Activated CD4-positive, alpha-beta T cell treated with anti-CD3 and anti-CD28 coated beads for 36 hours (primary cell): Measurements from ENCODE around the gene PEX14. TPM values are rescaled to one million over a fixed set of nuclear protein-coding genes. Genes with fewer than 3 reads are reported as not detected.

Experiments
- ATAC-seq: fragments of 200-7000 bp; cut with Tn5 transposase; one replicate; pipeline ENCODE4 v1.10.0; 2021; ENCODE audit warnings: mild to moderate bottlenecking, moderate library complexity
- CTCF ChIA-PET: fragments of 350-600 bp; sonication (Branson Sonifier 250); formaldehyde crosslinking; loops from one replicate; lab custom pipeline; 2021; ENCODE audit warnings: antibody characterized with exemption; lab: Charles Lee
- POLR2A ChIA-PET: fragments of 350-600 bp; sonication (Branson Sonifier 250); formaldehyde crosslinking; loops from one replicate; lab custom pipeline; 2021; ENCODE audit warnings: antibody characterized with exemption, inconsistent platforms; lab: Charles Lee
- DNase-seq: peaks from one replicate; pipeline ENCODE4 v3.0.0-alpha.2; 2020
- H3K27ac Mint-ChIP-seq: one replicate; pipeline ENCODE4 v1.8.0; 2021; ENCODE audit warnings: mixed read lengths
- H3K27me3 Mint-ChIP-seq: one replicate; pipeline ENCODE4 v1.8.0; 2021; ENCODE audit warnings: mixed read lengths
- H3K36me3 Mint-ChIP-seq: one replicate; pipeline ENCODE4 v1.8.0; 2021; ENCODE audit warnings: low read depth, mixed read lengths
- H3K4me1 Mint-ChIP-seq: one replicate; pipeline ENCODE4 v1.8.0; 2021; ENCODE audit warnings: mixed read lengths
- H3K4me3 Mint-ChIP-seq: one replicate; pipeline ENCODE4 v1.8.0; 2021; ENCODE audit warnings: mild to moderate bottlenecking, moderate library complexity, mixed read lengths
- H3K9me3 Mint-ChIP-seq: one replicate; pipeline ENCODE4 v1.8.0; 2021; ENCODE audit warnings: low read depth, mixed read lengths
- intact Hi-C, 2 experiments: fragments of 100-400 bp; cut with DNase I in 1 of 2; cut with micrococcal nuclease in 1 of 2; formaldehyde crosslinking; loops; one replicate each; pipeline versions ENCODE4 v1.14.2 to v1.15.1; 2022 to 2024; cut with DNase I, micrococcal nuclease
- total RNA-seq, 2 experiments: library from RNA; stranded (reverse); gene quantifications; one replicate each; pipeline ENCODE4 v1.2.3, GENCODE V29; 2021

PEX14 gene
- total RNA-seq, 2 experiments from 2014 or later, result 16.3 to 25.1 TPM

- intact Hi-C loops, result no loop called here
- POLR2A ChIA-PET, result no interaction called here
- peaks cover 10% of the 10 kb centered on the region for H3K36me3 Mint-ChIP-seq
- H3K9me3 Mint-ChIP-seq, result no peaks in the 10 kb centered on the region
- CTCF ChIA-PET, result no interaction called here
- no peaks in the 10 kb centered on the region for H3K27me3 Mint-ChIP-seq
- H3K27ac Mint-ChIP-seq, result no peak overlapping the region
- no peaks in the 10 kb centered on the region for H3K4me1 Mint-ChIP-seq
- no peak for ATAC-seq
- no peak for DNase-seq
- no peak overlapping the region for H3K4me3 Mint-ChIP-seq
Observed at GRCh38 chr1:10622910-10623685, 148.3 kb downstream of the PEX14 start.

DNA sequence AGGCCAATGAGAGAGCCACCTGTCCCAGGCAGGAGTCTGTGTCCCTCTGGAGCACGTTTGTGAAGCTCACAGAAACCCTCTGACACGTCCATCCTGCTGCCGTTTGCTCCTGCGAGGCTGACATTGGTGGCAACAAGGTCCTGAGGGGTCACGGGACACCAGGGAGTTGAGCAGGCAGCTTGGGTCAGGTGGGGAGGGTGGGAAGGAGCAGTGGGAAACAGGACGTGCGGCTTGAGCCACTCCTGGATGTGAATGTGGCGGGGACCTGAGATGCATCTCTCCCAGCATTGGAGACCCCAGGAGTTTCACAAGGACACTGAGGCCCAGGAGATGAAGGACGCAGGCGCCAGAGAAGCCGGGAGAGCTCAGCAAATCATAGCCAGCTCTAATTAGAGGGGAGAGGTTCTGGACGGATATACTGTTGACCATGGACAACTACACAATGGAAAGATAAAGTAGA is 149.0 kb downstream of the PEX14 start:
- ChIA-PET POLR2A (no interaction called here), CTCF (no interaction called here)

DNA sequence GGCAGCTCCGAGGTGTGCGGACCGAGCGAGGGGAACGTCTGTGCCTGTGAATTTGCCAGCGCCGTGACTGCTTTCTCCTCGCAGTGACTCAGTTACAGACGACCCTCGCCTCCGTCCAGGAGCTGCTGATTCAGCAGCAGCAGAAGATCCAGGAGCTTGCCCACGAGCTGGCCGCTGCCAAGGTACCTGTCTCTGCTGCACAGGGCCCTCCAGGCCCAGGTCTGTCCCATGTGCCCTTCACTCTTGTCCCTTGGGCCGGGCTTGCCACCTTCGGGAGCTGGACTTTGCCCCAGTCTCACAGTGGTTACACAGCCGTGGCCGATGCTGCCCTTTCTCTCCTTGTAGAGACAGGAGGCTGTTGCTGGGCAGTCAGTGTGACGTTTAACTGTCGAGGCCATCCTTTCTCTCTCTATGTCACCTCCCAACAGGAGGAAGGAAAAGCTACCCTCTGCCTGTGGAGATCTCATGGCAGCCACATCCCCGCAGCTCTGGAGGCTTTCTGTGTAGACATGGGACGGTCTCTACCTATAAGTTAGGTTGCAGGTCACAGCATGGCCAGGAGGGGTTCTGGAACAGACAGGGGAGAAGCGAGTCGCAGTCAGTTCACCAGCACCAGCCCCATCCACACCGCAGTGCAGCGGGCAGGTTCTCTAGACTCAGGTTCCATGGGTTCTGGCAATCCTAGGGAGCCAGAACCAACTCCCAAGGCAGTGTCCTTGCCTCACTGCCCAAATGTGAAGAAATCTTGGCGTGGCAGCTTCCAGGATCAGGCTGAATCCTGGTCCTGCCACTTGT is 149.7 kb downstream of the PEX14 start:
- no peak overlapping the region for H3K27ac Mint-ChIP-seq
- no peaks in the 10 kb centered on the region for H3K27me3 Mint-ChIP-seq
- POLR2A ChIA-PET, result no interaction called here
- CTCF ChIA-PET, result no interaction called here
- no peaks in the 10 kb centered on the region for H3K9me3 Mint-ChIP-seq
- peaks cover 8% of the 10 kb centered on the region for H3K36me3 Mint-ChIP-seq
- ATAC-seq, result no peak
- no peaks in the 10 kb centered on the region for H3K4me1 Mint-ChIP-seq
- DNase-seq, result no peak
- intact Hi-C loops, result no loop called here
- no peak overlapping the region for H3K4me3 Mint-ChIP-seq

More for the DNA sequence above, 149.0 kb downstream of the PEX14 start:
- Mint-ChIP-seq H3K27me3 (no peaks in the 10 kb centered on the region), H3K9me3 (no peaks in the 10 kb centered on the region), H3K4me1 (no peaks in the 10 kb centered on the region), H3K27ac (no peak overlapping the region), H3K36me3 (peaks cover 9% of the 10 kb centered on the region), H3K4me3 (no peak overlapping the region)
- DNase-seq (no peak), ATAC-seq (no peak)
- intact Hi-C loops, result no loop called here

DNA sequence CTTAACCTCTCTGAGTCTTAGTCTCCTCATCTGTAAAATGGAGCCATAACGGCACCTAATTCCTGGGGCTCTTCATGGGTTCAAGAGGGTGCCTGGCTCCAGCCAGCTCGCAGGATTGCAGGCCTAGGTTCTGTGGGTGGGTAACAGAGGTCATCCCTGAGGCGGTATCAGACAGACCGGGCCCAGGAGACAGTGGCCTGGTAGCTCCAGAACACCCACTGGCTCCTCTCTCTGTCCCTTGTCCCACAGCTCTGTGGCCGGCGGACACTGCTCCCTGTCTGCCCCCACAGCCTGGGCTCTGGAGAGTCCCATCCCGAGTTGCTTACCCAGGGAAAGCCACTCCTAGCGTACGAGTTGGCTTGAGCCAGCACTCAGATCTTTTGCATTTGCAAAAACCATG is 150.3 kb downstream of the PEX14 start:
- H3K4me1 Mint-ChIP-seq, result no peaks in the 10 kb centered on the region
- no peaks in the 10 kb centered on the region for H3K27me3 Mint-ChIP-seq
- POLR2A ChIA-PET, result no interaction called here
- ATAC-seq (no peak), DNase-seq (no peak)
- H3K36me3 Mint-ChIP-seq, result peaks cover 8% of the 10 kb centered on the region
- no peak overlapping the region for H3K27ac Mint-ChIP-seq
- H3K9me3 Mint-ChIP-seq, result no peaks in the 10 kb centered on the region
- CTCF ChIA-PET, result no interaction called here
- intact Hi-C loops, result no loop called here
- no peak overlapping the region for H3K4me3 Mint-ChIP-seq

DNA sequence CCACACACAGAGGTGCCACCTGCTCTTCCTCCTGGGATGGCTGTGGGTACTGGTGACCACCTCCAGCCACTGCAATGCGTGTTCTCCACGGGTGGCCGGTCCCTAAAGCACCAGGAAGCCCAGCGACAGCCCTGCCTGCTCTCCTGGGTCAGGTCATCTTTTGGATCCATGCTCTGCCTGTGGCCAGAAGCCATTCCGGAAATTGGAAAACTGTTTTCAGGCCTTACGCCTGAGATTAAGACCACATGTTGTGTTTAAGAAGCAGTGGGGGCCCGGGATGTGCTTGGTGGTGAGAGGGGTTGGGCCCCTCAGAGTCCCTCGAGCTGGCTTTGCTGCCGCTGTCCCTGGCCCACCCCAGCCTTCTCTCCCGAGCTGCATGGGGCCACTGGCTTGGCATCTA is 150.8 kb downstream of the PEX14 start:
- intact Hi-C loops, result no loop called here
- DNase-seq (no peak), ATAC-seq (no peak)
- Mint-ChIP-seq H3K4me1 (no peaks in the 10 kb centered on the region), H3K9me3 (no peaks in the 10 kb centered on the region), H3K4me3 (no peak overlapping the region), H3K36me3 (peaks cover 8% of the 10 kb centered on the region), H3K27me3 (no peaks in the 10 kb centered on the region), H3K27ac (no peak overlapping the region)
- CTCF ChIA-PET, result no interaction called here
- POLR2A ChIA-PET, result no interaction called here

DNA sequence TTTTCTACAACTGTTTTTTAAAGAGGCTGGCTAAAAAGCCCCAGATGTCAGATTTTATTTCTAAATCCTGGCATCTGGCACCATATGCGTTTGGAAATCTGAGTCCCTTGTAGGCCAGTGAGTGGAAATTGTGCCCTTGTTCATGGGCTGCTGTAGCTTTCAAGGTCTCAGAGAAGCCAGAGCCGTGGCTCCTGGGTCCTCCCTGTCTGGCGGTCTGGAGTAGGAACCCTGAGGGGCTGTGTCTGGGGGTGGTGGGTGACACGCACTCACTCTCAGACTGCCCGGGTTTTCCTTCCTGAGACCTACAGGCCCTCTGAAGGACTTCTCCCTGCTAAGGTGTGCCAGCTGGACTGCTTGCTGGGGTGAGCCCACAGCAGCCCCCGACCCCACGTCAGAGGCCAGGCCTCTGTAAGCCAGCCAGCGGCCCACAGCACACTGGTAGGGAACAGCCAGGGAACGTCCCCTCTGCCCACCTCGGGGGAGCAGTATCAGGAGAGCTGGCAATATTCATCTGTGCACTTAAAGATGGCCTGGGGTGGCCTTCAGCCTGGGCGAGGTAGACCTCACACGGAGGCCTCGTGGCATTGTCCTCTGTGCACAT is 151.5 kb downstream of the PEX14 start:
- ATAC-seq (no peak), DNase-seq (no peak)
- Mint-ChIP-seq H3K4me1 (no peaks in the 10 kb centered on the region), H3K36me3 (peaks cover 8% of the 10 kb centered on the region), H3K27ac (no peak overlapping the region), H3K9me3 (no peaks in the 10 kb centered on the region), H3K4me3 (no peak overlapping the region), H3K27me3 (no peaks in the 10 kb centered on the region)
- intact Hi-C loops, result no loop called here
- CTCF ChIA-PET, result no interaction called here
- POLR2A ChIA-PET, result no interaction called here

DNA sequence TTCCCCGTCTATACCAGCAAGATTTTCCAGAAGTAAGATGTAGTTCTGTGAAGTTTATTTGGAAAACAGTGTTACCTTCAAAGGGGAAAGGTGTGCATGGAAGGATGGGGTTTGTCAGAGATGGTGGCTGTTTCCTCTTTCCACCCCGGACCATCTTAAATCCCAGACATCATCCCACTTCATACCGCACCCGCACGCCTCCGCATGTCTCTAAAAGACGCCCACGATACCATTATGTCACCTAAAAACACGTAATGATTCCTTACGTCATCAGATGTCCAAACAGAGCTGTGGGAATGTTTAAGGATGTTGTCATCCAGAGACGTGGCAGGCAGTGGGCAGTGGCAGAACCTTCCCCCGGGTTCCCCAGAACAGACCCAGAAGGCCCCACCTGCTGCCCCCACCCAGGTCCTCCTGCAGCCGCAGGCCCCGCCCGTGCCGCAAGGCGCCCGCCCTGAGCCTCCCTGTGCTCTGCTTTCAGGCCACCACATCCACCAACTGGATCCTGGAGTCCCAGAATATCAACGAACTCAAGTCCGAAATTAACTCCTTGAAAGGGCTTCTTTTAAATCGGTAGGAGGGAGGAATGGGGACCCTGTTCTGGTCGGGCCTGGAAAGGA is 152.2 kb downstream of the PEX14 start:
- H3K9me3 Mint-ChIP-seq, result no peaks in the 10 kb centered on the region
- peaks cover 8% of the 10 kb centered on the region for H3K36me3 Mint-ChIP-seq
- ATAC-seq (no peak), DNase-seq (no peak)
- ChIA-PET CTCF (no interaction called here), POLR2A (no interaction called here)
- H3K27ac Mint-ChIP-seq, result no peak overlapping the region
- H3K27me3 Mint-ChIP-seq, result no peaks in the 10 kb centered on the region
- no peak overlapping the region for H3K4me3 Mint-ChIP-seq
- H3K4me1 Mint-ChIP-seq, result no peaks in the 10 kb centered on the region
- intact Hi-C loops, result no loop called here

- no peaks in the 10 kb centered on the region for H3K4me1 Mint-ChIP-seq
- ATAC-seq (no peak), DNase-seq (no peak)
- H3K36me3 Mint-ChIP-seq, result peaks cover 8% of the 10 kb centered on the region
- no peak overlapping the region for H3K4me3 Mint-ChIP-seq
- no peaks in the 10 kb centered on the region for H3K9me3 Mint-ChIP-seq
- no peak overlapping the region for H3K27ac Mint-ChIP-seq
- CTCF ChIA-PET, result no interaction called here
- POLR2A ChIA-PET, result no interaction called here
- H3K27me3 Mint-ChIP-seq, result no peaks in the 10 kb centered on the region
- intact Hi-C loops, result no loop called here
Observed at GRCh38 chr1:10628685-10629084, 153.9 kb downstream of the PEX14 start.

DNA sequence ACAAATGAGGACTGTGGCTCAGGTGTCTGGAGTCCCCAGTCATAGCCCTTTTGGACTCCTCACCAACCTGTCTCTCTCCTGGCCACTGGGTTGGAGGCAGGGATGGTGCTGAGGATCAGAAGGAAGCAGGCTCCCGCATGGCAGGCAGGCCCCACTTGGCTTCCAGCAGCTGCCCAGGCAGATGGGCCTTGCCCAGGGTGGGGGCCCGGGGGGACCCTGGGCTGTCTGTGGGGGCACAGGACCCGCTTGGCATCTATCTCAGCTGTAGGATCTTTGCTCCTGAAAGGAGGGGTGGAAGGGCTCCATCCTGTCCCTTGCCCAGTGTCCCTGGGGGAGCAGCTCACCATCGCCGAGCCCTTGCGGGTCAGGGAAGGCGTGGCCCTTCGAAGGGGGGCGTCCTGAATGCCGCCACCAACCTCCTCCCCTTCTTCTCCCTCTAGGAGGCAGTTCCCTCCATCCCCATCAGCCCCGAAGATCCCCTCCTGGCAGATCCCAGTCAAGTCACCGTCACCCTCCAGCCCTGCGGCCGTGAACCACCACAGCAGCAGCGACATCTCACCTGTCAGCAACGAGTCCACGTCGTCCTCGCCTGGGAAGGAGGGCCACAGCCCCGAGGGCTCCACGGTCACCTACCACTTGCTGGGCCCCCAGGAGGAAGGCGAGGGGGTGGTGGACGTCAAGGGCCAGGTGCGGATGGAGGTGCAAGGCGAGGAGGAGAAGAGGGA is 154.5 kb downstream of the PEX14 start:
- Mint-ChIP-seq H3K27me3 (no peaks in the 10 kb centered on the region), H3K4me3 (no peak overlapping the region), H3K36me3 (peaks cover 7% of the 10 kb centered on the region), H3K27ac (no peak overlapping the region), H3K4me1 (no peaks in the 10 kb centered on the region), H3K9me3 (no peaks in the 10 kb centered on the region)
- ATAC-seq, result no peak
- ChIA-PET CTCF (no interaction called here), POLR2A (no interaction called here)
- no peak for DNase-seq
- intact Hi-C loops, result no loop called here

DNA sequence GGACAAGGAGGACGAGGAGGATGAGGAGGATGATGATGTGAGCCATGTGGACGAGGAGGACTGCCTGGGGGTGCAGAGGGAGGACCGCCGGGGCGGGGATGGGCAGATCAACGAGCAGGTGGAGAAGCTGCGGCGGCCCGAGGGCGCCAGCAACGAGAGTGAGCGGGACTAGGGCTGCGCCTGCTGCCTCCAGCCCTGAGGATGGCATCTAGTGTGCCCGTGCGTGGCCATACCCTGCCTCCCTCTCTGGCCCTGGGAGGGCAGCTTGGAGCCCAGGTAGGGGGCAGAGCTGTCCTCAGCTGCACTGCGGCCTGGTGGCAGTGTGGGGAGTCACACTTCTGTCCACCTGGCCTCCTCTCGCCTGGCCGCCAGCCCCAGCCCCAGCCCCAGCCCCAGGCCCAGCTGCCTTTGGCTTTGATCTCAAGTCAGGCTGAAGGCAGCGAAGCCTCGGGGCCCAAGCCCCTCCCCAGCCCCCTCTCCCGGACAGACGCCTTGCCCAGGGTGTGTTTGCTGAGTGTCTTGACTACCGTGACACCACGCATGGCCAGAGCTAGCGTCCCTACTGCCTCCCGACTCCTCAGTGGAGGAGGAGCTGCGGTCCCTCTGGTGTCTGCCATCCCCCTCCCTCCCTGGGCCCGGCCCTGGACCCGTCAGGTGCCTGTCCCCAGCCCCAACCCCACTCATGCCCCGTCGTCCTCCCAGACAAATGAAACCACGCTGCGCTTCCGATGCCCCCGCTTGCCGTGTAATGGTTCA is 155.2 kb downstream of the PEX14 start:
- no peak for ATAC-seq
- no peak overlapping the region for H3K27ac Mint-ChIP-seq
- peak; percentile 3 for DNase-seq
- ChIA-PET POLR2A (no interaction called here), CTCF (interaction anchor here (0.5 kb wide), 1 partner anchor 182 kb away, joined by 3 read pairs; no protein-coding TSS in a partner anchor)
- no peak overlapping the region for H3K4me3 Mint-ChIP-seq
- H3K36me3 Mint-ChIP-seq, result peaks cover 4% of the 10 kb centered on the region
- no peaks in the 10 kb centered on the region for H3K9me3 Mint-ChIP-seq
- H3K27me3 Mint-ChIP-seq, result no peaks in the 10 kb centered on the region
- intact Hi-C loops, result no loop called here
- no peaks in the 10 kb centered on the region for H3K4me1 Mint-ChIP-seq
